Liver (tissue), 9 donors: ENCODE measurements around the gene ZNF273. TPM values are rescaled to one million over a fixed set of nuclear protein-coding genes. Genes with fewer than 3 reads are reported as not detected.

Source experiments
- DNase-seq: peaks from one replicate; pipeline ENCODE4 v3.0.0-alpha.2; 2017; ENCODE audit warnings: low spot score
- H3K27ac ChIP-seq, 2 donors: one replicate each; pipeline ENCODE4 v1.7.0; 2013; ENCODE audit warnings: inconsistent platforms in 2 of 2, low read length in 2 of 2, control low read depth in 1 of 2, low read depth in 1 of 2, mild to moderate bottlenecking in 1 of 2
- H3K27me3 ChIP-seq, 4 donors: one replicate each; pipeline versions ENCODE4 v1.6.1 to v1.7.0; 2013; ENCODE audit warnings: low read length in 3 of 4, inconsistent platforms in 1 of 4, mild to moderate bottlenecking in 1 of 4, moderate library complexity in 1 of 4; ENCODE audit not compliant: control insufficient read depth in 4 of 4, insufficient read depth in 4 of 4
- H3K36me3 ChIP-seq, 4 donors: one replicate each; pipeline versions ENCODE4 v1.6.1 to v1.7.0; 2013; ENCODE audit warnings: low read length in 3 of 4, mild to moderate bottlenecking in 3 of 4, low read depth in 1 of 4, moderate library complexity in 1 of 4; ENCODE audit not compliant: control insufficient read depth in 4 of 4, insufficient read depth in 3 of 4
- H3K4me1 ChIP-seq, 4 donors: one replicate each; pipeline versions ENCODE4 v1.6.1 to v1.7.0; 2013; ENCODE audit warnings: low read length in 3 of 4, mild to moderate bottlenecking in 3 of 4, moderate library complexity in 1 of 4; ENCODE audit not compliant: control insufficient read depth in 4 of 4, insufficient read depth in 4 of 4
- H3K4me3 ChIP-seq, 3 donors: one replicate each; pipeline versions ENCODE4 v1.6.1 to v1.7.0; 2013; ENCODE audit warnings: low read length in 3 of 3, control low read depth in 1 of 3, low read depth in 1 of 3, mild to moderate bottlenecking in 1 of 3
- H3K9ac ChIP-seq, 2 donors: one replicate each; pipeline ENCODE4 v1.7.0; 2013; ENCODE audit warnings: low read length in 2 of 2, mild to moderate bottlenecking in 2 of 2, moderate library complexity in 2 of 2, control low read depth in 1 of 2, low read depth in 1 of 2
- H3K9me3 ChIP-seq, 4 donors: one replicate each; pipeline versions ENCODE4 v1.6.1 to v1.7.0; 2013; ENCODE audit warnings: low read length in 3 of 4; ENCODE audit not compliant: control insufficient read depth in 4 of 4
- CTCF ChIP-seq: fragments of 150-350 bp; IDR thresholded peaks from 2 replicates; pipeline ENCODE4 v1.5.1; 2017; ENCODE audit warnings: improper control_type of control experiment, low read depth, low read length; ENCODE audit not compliant: missing input control
- EGR1 ChIP-seq, 2 donors: IDR thresholded peaks; 2 replicates each; pipeline ENCODE4 v1.6.1; 2016 to 2018; ENCODE audit warnings: antibody characterized with exemption in 2 of 2, low read depth in 2 of 2
- FOXA1 ChIP-seq: IDR thresholded peaks from 2 replicates; pipeline ENCODE4 v1.6.1; 2016; ENCODE audit warnings: antibody characterized with exemption
- FOXA2 ChIP-seq: IDR thresholded peaks from 2 replicates; pipeline ENCODE4 v1.6.1; 2016; ENCODE audit warnings: antibody characterized with exemption
- HNF4A ChIP-seq, 2 donors: conservative IDR thresholded peaks; 2 replicates each; pipeline ENCODE4 v1.6.1; 2016; ENCODE audit warnings: antibody characterized with exemption in 2 of 2, mild to moderate bottlenecking in 2 of 2
- HNF4G ChIP-seq: IDR thresholded peaks from 2 replicates; pipeline ENCODE4 v1.6.1; 2016; ENCODE audit warnings: antibody characterized with exemption
- JUND ChIP-seq, 2 donors: IDR thresholded peaks; 2 replicates each; pipeline ENCODE4 v1.6.1; 2016; ENCODE audit warnings: antibody characterized with exemption in 2 of 2
- MAX ChIP-seq: IDR thresholded peaks from 2 replicates; pipeline ENCODE4 v1.6.1; 2016; ENCODE audit warnings: antibody characterized with exemption
- NR2F2 ChIP-seq: IDR thresholded peaks from 2 replicates; pipeline ENCODE4 v1.6.1; 2016; ENCODE audit warnings: antibody characterized with exemption
- RAD21 ChIP-seq, 2 donors: IDR thresholded peaks; 2 replicates each; pipeline ENCODE4 v1.6.1; 2016; ENCODE audit warnings: antibody characterized with exemption in 2 of 2, mild to moderate bottlenecking in 2 of 2
- REST ChIP-seq: IDR thresholded peaks from 2 replicates; pipeline ENCODE4 v1.6.1; 2016; ENCODE audit warnings: antibody characterized with exemption, mild to moderate bottlenecking
- RXRA ChIP-seq, 2 donors: IDR thresholded peaks; 2 replicates each; pipeline ENCODE4 v1.6.1; 2017 to 2018; ENCODE audit warnings: antibody characterized with exemption in 2 of 2, mild to moderate bottlenecking in 1 of 2
- SP1 ChIP-seq: IDR thresholded peaks from 2 replicates; pipeline ENCODE4 v1.6.1; 2018; ENCODE audit warnings: antibody characterized with exemption, mild to moderate bottlenecking
- TAF1 ChIP-seq: conservative IDR thresholded peaks from 2 replicates; pipeline ENCODE4 v1.6.1; 2016; ENCODE audit warnings: antibody characterized with exemption, mild to moderate bottlenecking
- ZBTB33 ChIP-seq: IDR thresholded peaks from 2 replicates; pipeline ENCODE4 v1.6.1; 2016; ENCODE audit warnings: antibody characterized with exemption
- WGBS: extraction: QIAGEN DNeasy Blood & Tissue Kit; methylation state at CpG from one replicate; pipeline ENCODE4 v1.1.7; 2013; 5-methylcytosine and 5-hydroxymethylcytosine counted together
- polyA plus RNA-seq, 2 donors: library from polyadenylated mRNA; stranded (reverse) in 1 of 2; unstranded in 1 of 2; fragments of 200-250 nt in 1 of 2; fragments of >200 nt in 1 of 2; fragmentation: Nextera tagmentation in 1 of 2; extraction: Ambion mirVana in 1 of 2; gene quantifications; one replicate each; pipeline versions ENCODE4 v1.2.1 to v1.2.3, GENCODE V29; 2013 to 2015
- total RNA-seq, 2 donors: library from RNA; depleted of rRNA; stranded (reverse); fragments of >200 nt; gene quantifications; one replicate each; pipeline ENCODE4 v1.2.3, GENCODE V29; 2014
- donor health status: healthy.
- donor health status: healthy.
- donor health status: healthy.
- donor health status: healthy.
- donor health status: healthy.

The ZNF273 gene
- total and polyA plus RNA-seq, 4 donors = 0.43 to 14.9 (median 0.73) TPM

GRCh38 chr7:64873517-64873916 lies 29.6 kb upstream of the ZNF273 start (continued):
- TF ChIP-seq CTCF (no peak), NR2F2 (no peak), MAX (no peak)

- H3K27me3 ChIP-seq = peaks cover 0 to 2% (median 0%) of the 10 kb centered on the region in 4 donors
- no peaks in the 10 kb centered on the region for H3K36me3 ChIP-seq
- H3K4me1 ChIP-seq = no peaks in the 10 kb centered on the region
- no peak overlapping the region for H3K27ac ChIP-seq
- peaks cover 1 to 6% (median 3%) of the 10 kb centered on the region in 4 donors for H3K9me3 ChIP-seq
- no peak for TF ChIP-seq JUND (IDR thresholded peaks at IDR 0.05)
- no peak for TF ChIP-seq RXRA (IDR thresholded peaks at IDR 0.05)
- TF ChIP-seq SP1 = no peak
- no peak for TF ChIP-seq MAX
- TF ChIP-seq EGR1 (IDR thresholded peaks at IDR 0.05; ENCODE audit: low read depth in 2 of 2) = no peak
- TF ChIP-seq FOXA1 = no peak
- no peak for TF ChIP-seq RAD21 (IDR thresholded peaks at IDR 0.05)
- no peak for TF ChIP-seq ZBTB33
- TF ChIP-seq FOXA2 = no peak
- TF ChIP-seq CTCF = no peak
- H3K4me3 ChIP-seq = no peak overlapping the region
- H3K9ac ChIP-seq = no peak overlapping the region
- 69% methylated on average over 10 of the region's 10 CpGs for WGBS
- DNase-seq = peak; percentile 14
Observed at GRCh38 chr7:64874114-64874513, 29.0 kb upstream of the ZNF273 start.

GRCh38 chr7:64874562-64875250 lies 28.4 kb upstream of the ZNF273 start:
- WGBS = 74% methylated on average over 23 of the region's 23 CpGs

More at GRCh38 chr7:64874562-64875250, 28.4 kb upstream of the ZNF273 start:
- H3K9ac ChIP-seq = no peak overlapping the region
- H3K27me3 ChIP-seq = peaks cover 0 to 2% (median 0%) of the 10 kb centered on the region in 4 donors
- H3K27ac ChIP-seq = no peak overlapping the region
- no peaks in the 10 kb centered on the region for H3K36me3 ChIP-seq
- H3K4me3 ChIP-seq = no peak overlapping the region
- peaks cover 1 to 9% (median 4%) of the 10 kb centered on the region in 4 donors for H3K9me3 ChIP-seq
- no peaks in the 10 kb centered on the region for H3K4me1 ChIP-seq
- no peak for TF ChIP-seq HNF4G
- TF ChIP-seq TAF1 = no peak
- no peak for TF ChIP-seq HNF4A (conservative IDR thresholded peaks at IDR 0.05)
- TF ChIP-seq RXRA (IDR thresholded peaks at IDR 0.05) = no peak
- TF ChIP-seq ZBTB33 = no peak
- no peak for TF ChIP-seq FOXA2
- no peak for TF ChIP-seq FOXA1
- TF ChIP-seq MAX = no peak
- TF ChIP-seq REST = no peak
- TF ChIP-seq NR2F2 = no peak
- no peak for TF ChIP-seq JUND (IDR thresholded peaks at IDR 0.05)
- DNase-seq = peak; percentile 17
